CD1c-positive myeloid dendritic cell (primary cell): Measurements from ENCODE around the gene WDFY4.

Experiments
- DNase-seq: peaks from one replicate; pipeline ENCODE4 v3.0.0-alpha.2; 2016; ENCODE audit errors: extremely low spot score

Gene WDFY4

GRCh38 chr10:49024484-49024883 lies 339.8 kb downstream of the WDFY4 start:
- no peak for DNase-seq

GRCh38 chr10:49025347-49025983 lies 340.8 kb downstream of the WDFY4 start:
- DNase-seq, result no peak

GRCh38 chr10:49028639-49029038 lies 344.0 kb downstream of the WDFY4 start:
- DNase-seq, result no peak

GRCh38 chr10:49029666-49030065 lies 345.0 kb downstream of the WDFY4 start:
- DNase-seq, result no peak
